OCI-LY1 (cell line): Measurements from ENCODE around the gene XRCC6.

Source experiments
- H2AFZ ChIP-seq: fragments of 200-600 bp; sonication (generic), shearing (Covaris generic); 2 replicates; pipeline ENCODE4 v1.6.0; 2014; ENCODE audit warnings: antibody characterized with exemption, mild to moderate bottlenecking, low read length
- H3F3A ChIP-seq: fragments of 200-600 bp; sonication (generic), shearing (Covaris generic); 2 replicates; pipeline ENCODE4 v1.6.0; 2014; ENCODE audit warnings: mild to moderate bottlenecking, antibody characterized with exemption, low read length, moderate library complexity; ENCODE audit not compliant: insufficient read depth
- H3K27ac ChIP-seq: fragments of 200-600 bp; sonication (generic); 2 replicates; pipeline ENCODE4 v1.5.1; 2014; ENCODE audit warnings: low read length, mixed run types, mild to moderate bottlenecking, low read depth; ENCODE audit not compliant: poor library complexity, severe bottlenecking
- H3K27me3 ChIP-seq: fragments of 200-600 bp; sonication (generic); 2 replicates; pipeline ENCODE4 v1.6.0; 2014; ENCODE audit warnings: antibody characterized with exemption, mild to moderate bottlenecking, low read length, moderate library complexity; ENCODE audit not compliant: insufficient read depth
- H3K36me3 ChIP-seq: fragments of 200-600 bp; sonication (generic); 2 replicates; pipeline ENCODE4 v1.6.1; 2014; ENCODE audit warnings: mild to moderate bottlenecking, antibody characterized with exemption, low read length, moderate library complexity, mixed read lengths; ENCODE audit not compliant: insufficient read depth
- H3K4me1 ChIP-seq: fragments of 200-600 bp; sonication (generic); 2 replicates; pipeline ENCODE4 v1.5.1; 2014; ENCODE audit warnings: mild to moderate bottlenecking, low read length, moderate library complexity; ENCODE audit not compliant: insufficient read depth, severe bottlenecking
- H3K4me2 ChIP-seq: fragments of 200-600 bp; sonication (generic), shearing (Covaris generic); 2 replicates; pipeline ENCODE4 v1.6.1; 2014; ENCODE audit warnings: low read length
- H3K4me3 ChIP-seq: fragments of 200-600 bp; sonication (generic); 2 replicates; pipeline ENCODE4 v1.5.1; 2014; ENCODE audit warnings: low read length, low read depth, mild to moderate bottlenecking, mixed read lengths; ENCODE audit not compliant: poor library complexity, severe bottlenecking
- H3K79me2 ChIP-seq: fragments of 200-600 bp; shearing (Covaris generic); 2 replicates; pipeline ENCODE4 v1.6.1; 2016; ENCODE audit warnings: mixed run types, low read length, mixed read lengths; ENCODE audit not compliant: insufficient read depth
- H3K9ac ChIP-seq: fragments of 200-600 bp; sonication (generic), shearing (Covaris generic); 2 replicates; pipeline ENCODE4 v1.6.1; 2014; ENCODE audit warnings: mild to moderate bottlenecking, low read length, mixed read lengths
- H3K9me2 ChIP-seq: fragments of 200-600 bp; sonication (generic), shearing (Covaris generic); 2 replicates; pipeline ENCODE4 v1.6.1; 2014; ENCODE audit warnings: low read depth, mild to moderate bottlenecking, low read length, mixed read lengths
- H3K9me3 ChIP-seq: fragments of 200-600 bp; shearing (Covaris generic); 2 replicates; pipeline ENCODE4 v1.6.1; 2014; ENCODE audit warnings: low read length, mixed read lengths
- H4K20me1 ChIP-seq: fragments of 200-600 bp; sonication (generic), shearing (Covaris generic); 2 replicates; pipeline ENCODE4 v1.6.0; 2016; ENCODE audit warnings: mild to moderate bottlenecking, low read length; ENCODE audit not compliant: insufficient read depth
- EZH2 ChIP-seq: fragments of 200-600 bp; sonication (generic), shearing (Covaris generic); IDR thresholded peaks from 2 replicates; pipeline ENCODE4 v1.8.0; 2017; ENCODE audit warnings: borderline replicate concordance, mixed run types, mild to moderate bottlenecking, antibody characterized with exemption, low read length, moderate library complexity, mixed read lengths
- TF ChIP-seq, protein P1 (sequence below): fragments of 200-600 bp; sonication (generic), shearing (Covaris generic); IDR thresholded peaks from 2 replicates; pipeline ENCODE4 v1.5.1; 2017; ENCODE audit warnings: mild to moderate bottlenecking, antibody characterized with exemption, low read length, moderate library complexity, mixed read lengths

The XRCC6 gene

DNA sequence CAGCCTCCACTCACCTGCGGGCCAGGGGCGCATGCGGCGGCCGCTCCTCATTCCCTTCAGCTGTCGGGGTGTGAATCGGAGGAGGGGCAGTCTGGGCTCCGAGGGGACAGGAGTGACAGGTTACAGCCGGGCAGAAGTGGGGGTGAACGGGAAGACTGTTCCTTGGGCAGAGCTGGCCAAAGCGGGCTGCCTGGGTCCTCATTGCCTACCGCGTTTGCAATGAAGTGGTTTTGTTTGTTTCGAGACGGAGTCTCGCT, 78.9 kb downstream of the XRCC6 start:
- Histone ChIP-seq H3F3A (no peaks in the 10 kb centered on the region), H3K4me3 (no peak overlapping the region), H3K9ac (no peak overlapping the region), H3K9me3 (no peaks in the 10 kb centered on the region), H3K9me2 (no peaks in the 10 kb centered on the region), H2AFZ (no peak overlapping the region), H3K4me2 (no peak overlapping the region), H3K27me3 (no peaks in the 10 kb centered on the region), H3K36me3 (no peaks in the 10 kb centered on the region), H4K20me1 (no peaks in the 10 kb centered on the region), H3K4me1 (peaks cover 15% of the 10 kb centered on the region), H3K79me2 (no peaks in the 10 kb centered on the region), H3K27ac (no peak overlapping the region)
- TF ChIP-seq EZH2: no peak
- TF ChIP-seq, protein P1, sequence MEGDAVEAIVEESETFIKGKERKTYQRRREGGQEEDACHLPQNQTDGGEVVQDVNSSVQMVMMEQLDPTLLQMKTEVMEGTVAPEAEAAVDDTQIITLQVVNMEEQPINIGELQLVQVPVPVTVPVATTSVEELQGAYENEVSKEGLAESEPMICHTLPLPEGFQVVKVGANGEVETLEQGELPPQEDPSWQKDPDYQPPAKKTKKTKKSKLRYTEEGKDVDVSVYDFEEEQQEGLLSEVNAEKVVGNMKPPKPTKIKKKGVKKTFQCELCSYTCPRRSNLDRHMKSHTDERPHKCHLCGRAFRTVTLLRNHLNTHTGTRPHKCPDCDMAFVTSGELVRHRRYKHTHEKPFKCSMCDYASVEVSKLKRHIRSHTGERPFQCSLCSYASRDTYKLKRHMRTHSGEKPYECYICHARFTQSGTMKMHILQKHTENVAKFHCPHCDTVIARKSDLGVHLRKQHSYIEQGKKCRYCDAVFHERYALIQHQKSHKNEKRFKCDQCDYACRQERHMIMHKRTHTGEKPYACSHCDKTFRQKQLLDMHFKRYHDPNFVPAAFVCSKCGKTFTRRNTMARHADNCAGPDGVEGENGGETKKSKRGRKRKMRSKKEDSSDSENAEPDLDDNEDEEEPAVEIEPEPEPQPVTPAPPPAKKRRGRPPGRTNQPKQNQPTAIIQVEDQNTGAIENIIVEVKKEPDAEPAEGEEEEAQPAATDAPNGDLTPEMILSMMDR: no peak

DNA sequence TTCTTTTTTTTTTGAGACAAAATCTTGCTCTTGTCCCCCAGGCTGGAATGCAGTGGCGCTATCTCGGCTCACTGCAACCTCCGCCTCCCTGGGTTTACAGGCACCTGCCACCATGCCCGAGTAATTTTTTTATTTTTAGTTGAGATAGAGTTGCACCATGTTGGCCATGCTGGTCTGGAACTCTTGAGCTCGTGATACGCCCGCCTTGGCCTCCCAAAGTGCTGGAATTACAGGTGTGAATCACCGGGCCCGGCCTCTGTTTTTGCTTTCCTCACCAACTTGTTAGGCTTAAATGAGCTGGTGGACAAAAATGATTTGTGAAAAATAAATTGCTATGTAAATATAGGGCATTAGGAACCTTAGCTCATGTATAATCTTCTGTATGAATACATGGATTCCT, 81.7 kb downstream of the XRCC6 start:
- H4K20me1 ChIP-seq: no peaks in the 10 kb centered on the region
- no peak overlapping the region for H2AFZ ChIP-seq
- H3K27me3 ChIP-seq: no peaks in the 10 kb centered on the region
- H3K4me2 ChIP-seq: no peak overlapping the region
- H3K79me2 ChIP-seq: no peaks in the 10 kb centered on the region
- H3K36me3 ChIP-seq: no peaks in the 10 kb centered on the region
- no peak overlapping the region for H3K4me3 ChIP-seq
- no peak overlapping the region for H3K27ac ChIP-seq
- no peaks in the 10 kb centered on the region for H3F3A ChIP-seq
- H3K9ac ChIP-seq: no peak overlapping the region
- no peaks in the 10 kb centered on the region for H3K9me2 ChIP-seq
- H3K4me1 ChIP-seq: peaks cover 4% of the 10 kb centered on the region
- no peaks in the 10 kb centered on the region for H3K9me3 ChIP-seq
- TF ChIP-seq, protein P1: no peak
- no peak for TF ChIP-seq EZH2

DNA sequence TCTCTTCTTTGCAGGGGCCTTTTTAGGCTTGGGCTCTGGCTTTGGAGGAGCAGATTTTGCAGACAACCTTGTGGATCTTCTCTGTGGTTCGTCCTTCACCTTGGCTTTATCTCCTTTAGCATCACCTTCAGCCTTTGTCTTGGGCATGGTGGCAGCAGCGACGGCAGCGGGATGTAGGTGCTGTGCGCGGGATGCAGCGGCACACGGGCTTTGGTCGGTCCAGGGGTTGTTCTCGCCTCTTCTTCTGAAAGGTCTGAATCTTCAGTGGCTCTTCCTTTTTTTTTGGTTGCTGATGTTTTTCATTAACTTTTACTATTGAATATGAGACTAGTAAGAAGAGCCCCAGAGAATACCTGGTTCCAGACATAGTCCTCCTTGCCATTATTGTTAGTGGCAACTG, 88.2 kb downstream of the XRCC6 start:
- TF ChIP-seq EZH2: no peak
- TF ChIP-seq, protein P1: no peak
- no peak overlapping the region for H3K9ac ChIP-seq
- no peaks in the 10 kb centered on the region for H3K36me3 ChIP-seq
- H3K9me3 ChIP-seq: no peaks in the 10 kb centered on the region
- H3K4me1 ChIP-seq: no peaks in the 10 kb centered on the region
- H3K9me2 ChIP-seq: no peaks in the 10 kb centered on the region
- no peaks in the 10 kb centered on the region for H3F3A ChIP-seq
- H3K79me2 ChIP-seq: no peaks in the 10 kb centered on the region
- no peak overlapping the region for H2AFZ ChIP-seq
- no peak overlapping the region for H3K27ac ChIP-seq
- no peak overlapping the region for H3K4me3 ChIP-seq
- no peak overlapping the region for H3K4me2 ChIP-seq
- H4K20me1 ChIP-seq: no peaks in the 10 kb centered on the region
- no peaks in the 10 kb centered on the region; the same call in 1 of the 2 replicates for H3K27me3 ChIP-seq
